Epithelial cell of proximal tubule (primary cell): ENCODE data around the gene ETFA. TPM values are rescaled to one million over a fixed set of nuclear protein-coding genes. Genes with fewer than 3 reads are reported as not detected.

Experiments used
- DNase-seq: peaks from one replicate; pipeline ENCODE4 v3.0.0-alpha.2; 2011; ENCODE audit warnings: low read depth
- H3K4me3 ChIP-seq: 2 replicates; pipeline ENCODE4 v1.5.1; 2011; ENCODE audit warnings: low read depth, mild to moderate bottlenecking, low read length
- total RNA-seq: library from RNA; depleted of rRNA; stranded (reverse); fragments of >200 nt; gene quantifications from 2 replicates; pipeline ENCODE4 v1.2.3, GENCODE V29; 2015
- TF ChIP-seq, protein P1 (sequence below): conservative IDR thresholded peaks from 2 replicates; pipeline ENCODE4 v1.5.1; 2012; ENCODE audit warnings: low read depth, mild to moderate bottlenecking, low read length

ETFA gene
- total RNA-seq, 1 donor from 2014 or later, result 117 TPM

DNA sequence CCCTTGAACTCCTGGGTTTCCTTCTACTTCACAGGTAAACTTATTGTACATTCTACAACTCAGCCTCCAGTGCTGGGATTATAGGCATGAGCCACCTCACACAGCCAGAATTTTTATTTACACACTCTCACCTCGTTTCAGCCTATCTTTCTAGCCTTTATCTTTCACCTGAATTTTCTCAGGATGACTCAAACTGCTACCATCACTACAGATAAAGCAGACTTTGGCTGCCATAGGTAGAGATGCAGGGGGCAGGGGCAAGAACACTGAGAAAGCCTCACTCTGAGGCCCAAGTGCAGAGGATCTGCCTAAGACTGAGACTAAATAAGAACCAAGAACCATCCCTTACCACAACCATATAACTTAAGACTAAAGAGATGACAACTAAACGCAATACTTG is 59.0 kb downstream of the ETFA start:
- no peak for DNase-seq
- H3K4me3 ChIP-seq, result no peak overlapping the region
- TF ChIP-seq, protein P1, sequence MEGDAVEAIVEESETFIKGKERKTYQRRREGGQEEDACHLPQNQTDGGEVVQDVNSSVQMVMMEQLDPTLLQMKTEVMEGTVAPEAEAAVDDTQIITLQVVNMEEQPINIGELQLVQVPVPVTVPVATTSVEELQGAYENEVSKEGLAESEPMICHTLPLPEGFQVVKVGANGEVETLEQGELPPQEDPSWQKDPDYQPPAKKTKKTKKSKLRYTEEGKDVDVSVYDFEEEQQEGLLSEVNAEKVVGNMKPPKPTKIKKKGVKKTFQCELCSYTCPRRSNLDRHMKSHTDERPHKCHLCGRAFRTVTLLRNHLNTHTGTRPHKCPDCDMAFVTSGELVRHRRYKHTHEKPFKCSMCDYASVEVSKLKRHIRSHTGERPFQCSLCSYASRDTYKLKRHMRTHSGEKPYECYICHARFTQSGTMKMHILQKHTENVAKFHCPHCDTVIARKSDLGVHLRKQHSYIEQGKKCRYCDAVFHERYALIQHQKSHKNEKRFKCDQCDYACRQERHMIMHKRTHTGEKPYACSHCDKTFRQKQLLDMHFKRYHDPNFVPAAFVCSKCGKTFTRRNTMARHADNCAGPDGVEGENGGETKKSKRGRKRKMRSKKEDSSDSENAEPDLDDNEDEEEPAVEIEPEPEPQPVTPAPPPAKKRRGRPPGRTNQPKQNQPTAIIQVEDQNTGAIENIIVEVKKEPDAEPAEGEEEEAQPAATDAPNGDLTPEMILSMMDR, result no peak

DNA sequence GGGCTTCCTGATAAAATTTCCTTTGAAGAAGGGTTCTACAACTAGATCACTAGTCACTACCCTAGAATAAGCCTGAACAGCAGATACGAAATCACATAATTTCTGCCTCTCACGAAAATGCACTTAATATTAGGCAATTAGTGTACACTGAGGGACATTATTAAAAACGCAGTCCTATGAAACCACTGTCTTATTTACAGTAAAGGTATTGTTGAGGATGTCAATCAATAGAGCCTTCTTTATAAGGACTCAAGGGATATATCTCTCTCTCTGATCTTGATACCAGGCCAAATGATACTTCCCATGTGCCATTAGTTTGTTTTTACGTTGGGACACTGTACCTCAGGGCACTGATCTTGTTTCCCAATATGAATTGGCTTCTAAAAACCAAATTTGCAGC is 59.6 kb downstream of the ETFA start:
- TF ChIP-seq, protein P1, result no peak
- no peak for DNase-seq
- no peak overlapping the region for H3K4me3 ChIP-seq

DNA sequence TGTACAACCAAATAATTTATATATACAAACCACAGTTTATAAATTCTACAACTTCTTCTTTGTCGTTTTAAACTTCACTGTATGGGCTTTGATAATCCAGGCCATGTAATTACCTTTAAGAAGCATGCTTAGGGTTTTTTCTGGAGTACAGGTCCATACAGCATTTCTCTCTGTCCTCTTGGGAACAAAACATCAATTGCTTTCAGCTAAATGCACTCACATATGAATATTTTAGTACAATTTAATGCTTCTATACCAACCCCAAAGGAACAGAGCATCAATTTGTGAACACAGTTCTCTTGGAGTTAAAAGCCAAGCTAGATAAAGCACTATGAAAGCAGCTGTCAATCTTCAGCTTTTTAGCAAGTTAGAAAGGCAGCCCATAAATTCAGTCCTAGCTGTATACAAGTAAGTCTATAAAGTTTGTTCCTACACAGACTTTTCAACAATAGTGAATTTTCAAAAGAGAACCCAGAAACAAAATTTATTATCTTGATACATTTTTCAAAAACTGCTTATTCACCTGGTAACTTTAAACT is 66.1 kb downstream of the ETFA start:
- TF ChIP-seq, protein P1, result no peak
- no peak overlapping the region for H3K4me3 ChIP-seq
- no peak for DNase-seq

- TF ChIP-seq, protein P1, result no peak
- H3K4me3 ChIP-seq, result no peak overlapping the region
- DNase-seq, result no peak
Measured at GRCh38 chr15:76239786-76240185, 71.5 kb downstream of the ETFA start.

DNA sequence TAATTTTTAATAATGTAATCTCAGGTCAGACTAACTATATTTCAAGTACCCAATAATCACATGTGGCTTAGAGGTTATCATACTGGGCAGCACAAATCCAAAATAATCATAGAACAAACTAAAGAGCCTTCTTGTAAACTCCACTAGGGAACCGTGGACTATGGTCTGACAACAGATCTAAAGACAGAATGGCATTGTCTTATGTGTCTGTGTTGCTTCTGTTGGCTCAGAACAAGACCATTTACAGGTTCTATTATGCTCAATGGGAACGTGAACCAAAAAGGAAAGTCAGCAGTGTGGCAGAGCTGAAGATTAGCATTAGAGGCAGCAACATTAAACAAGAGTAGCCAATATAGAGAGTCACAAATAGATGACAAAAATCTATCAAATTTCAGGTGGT is 74.9 kb downstream of the ETFA start:
- TF ChIP-seq, protein P1, result no peak
- no peak for DNase-seq
- no peak overlapping the region for H3K4me3 ChIP-seq

DNA sequence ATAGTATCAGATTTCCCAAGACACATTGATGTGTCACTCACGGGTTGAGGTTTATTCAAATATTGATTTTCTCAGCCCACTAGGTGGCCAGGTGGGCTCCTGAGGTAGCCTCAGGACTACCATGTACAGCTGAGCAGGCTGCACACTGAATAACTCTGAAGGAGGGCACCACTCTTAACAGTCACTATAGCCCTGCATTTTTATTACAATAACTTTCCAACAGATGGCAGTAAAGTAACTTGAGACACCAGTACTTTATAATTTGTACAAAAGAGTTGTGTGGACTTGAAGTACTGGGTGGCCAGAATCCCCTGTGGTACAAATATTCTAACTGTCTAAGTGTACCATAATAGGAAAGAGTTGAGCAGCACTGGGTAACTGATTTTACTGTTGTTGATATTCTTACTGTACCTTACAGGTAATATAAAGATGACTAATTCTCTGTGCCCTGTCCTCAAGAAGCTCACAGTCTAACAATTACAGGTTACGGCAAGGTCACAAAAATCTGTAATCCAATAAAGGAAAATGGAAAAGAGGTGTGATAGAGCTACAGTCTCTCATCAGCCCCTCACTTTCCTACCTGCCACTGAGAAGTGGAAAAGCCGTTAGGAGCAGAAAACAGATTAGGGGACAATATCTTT is 76.0 kb downstream of the ETFA start:
- DNase-seq, result peak; percentile 6
- TF ChIP-seq, protein P1, result peak; percentile 46
- H3K4me3 ChIP-seq, result no peak overlapping the region

DNA sequence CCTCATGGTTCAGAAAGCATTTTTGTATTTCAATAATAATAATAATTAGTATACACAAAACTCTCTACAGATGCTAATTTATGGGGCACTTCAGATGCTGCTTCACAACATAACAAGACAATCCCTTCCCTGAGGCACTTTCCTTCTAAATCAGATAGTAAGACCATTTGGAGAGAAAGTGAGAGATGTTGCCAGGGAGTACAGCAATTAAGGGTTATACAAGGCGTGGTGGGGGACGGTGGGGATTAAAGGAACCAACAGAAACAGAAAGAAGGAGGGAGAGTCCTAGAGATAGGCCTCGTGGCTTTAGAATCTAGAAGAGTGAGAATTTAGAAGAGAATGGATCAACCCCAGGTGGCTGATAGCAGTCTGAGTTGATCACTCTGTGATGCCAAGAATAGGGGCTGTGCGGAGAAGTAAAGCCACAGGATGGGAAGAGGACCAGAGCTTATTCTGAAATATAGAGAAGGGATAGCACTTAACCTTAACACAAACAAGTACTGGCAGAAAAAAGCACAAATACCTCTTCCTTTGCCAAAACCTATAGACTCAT is 76.9 kb downstream of the ETFA start:
- H3K4me3 ChIP-seq, result no peak overlapping the region
- TF ChIP-seq, protein P1, result no peak
- no peak for DNase-seq
